IPS-18a (cell line): ENCODE measurements around the gene RNF141.

ENCODE experiments used
- H3K27ac ChIP-seq: one replicate; pipeline ENCODE4 v1.5.1; 2013; ENCODE audit warnings: low read length
- H3K27me3 ChIP-seq: one replicate; pipeline ENCODE4 v1.6.1; 2013; ENCODE audit warnings: mild to moderate bottlenecking, low read length; ENCODE audit not compliant: control insufficient read depth, insufficient read depth
- H3K36me3 ChIP-seq: one replicate; pipeline ENCODE4 v1.6.1; 2013; ENCODE audit warnings: low read depth, low read length; ENCODE audit not compliant: control insufficient read depth
- H3K4me1 ChIP-seq: one replicate; pipeline ENCODE4 v1.6.1; 2013; ENCODE audit warnings: low read depth, low read length; ENCODE audit not compliant: control insufficient read depth
- H3K4me3 ChIP-seq: one replicate; pipeline ENCODE4 v1.5.1; 2013; ENCODE audit warnings: low read length
- H3K9ac ChIP-seq: one replicate; pipeline ENCODE4 v1.6.1; 2013; ENCODE audit warnings: mild to moderate bottlenecking, low read length, moderate library complexity
- H3K9me3 ChIP-seq: one replicate; pipeline ENCODE4 v1.6.1; 2013; ENCODE audit warnings: low read depth, low read length; ENCODE audit not compliant: control insufficient read depth

RNF141 gene

GRCh38 chr11:10540915-10541560 lies at the start of gene RNF141:
Gene RNF141, minus strand, starts transcription at chr11:10541187. Its CDS starts 7,029 bp downstream, at chr11:10534158.
- Histone ChIP-seq H3K4me3 (peak within 1 kb of the TSS; percentile 84), H3K9me3 (no peaks in the 10 kb centered on the region), H3K27me3 (peaks cover 9% of the 10 kb centered on the region), H3K9ac (peak within 1 kb of the TSS; percentile 71), H3K36me3 (no peaks in the 10 kb centered on the region), H3K27ac (peak within 1 kb of the TSS; percentile 52), H3K4me1 (peaks cover 10% of the 10 kb centered on the region)

DNA sequence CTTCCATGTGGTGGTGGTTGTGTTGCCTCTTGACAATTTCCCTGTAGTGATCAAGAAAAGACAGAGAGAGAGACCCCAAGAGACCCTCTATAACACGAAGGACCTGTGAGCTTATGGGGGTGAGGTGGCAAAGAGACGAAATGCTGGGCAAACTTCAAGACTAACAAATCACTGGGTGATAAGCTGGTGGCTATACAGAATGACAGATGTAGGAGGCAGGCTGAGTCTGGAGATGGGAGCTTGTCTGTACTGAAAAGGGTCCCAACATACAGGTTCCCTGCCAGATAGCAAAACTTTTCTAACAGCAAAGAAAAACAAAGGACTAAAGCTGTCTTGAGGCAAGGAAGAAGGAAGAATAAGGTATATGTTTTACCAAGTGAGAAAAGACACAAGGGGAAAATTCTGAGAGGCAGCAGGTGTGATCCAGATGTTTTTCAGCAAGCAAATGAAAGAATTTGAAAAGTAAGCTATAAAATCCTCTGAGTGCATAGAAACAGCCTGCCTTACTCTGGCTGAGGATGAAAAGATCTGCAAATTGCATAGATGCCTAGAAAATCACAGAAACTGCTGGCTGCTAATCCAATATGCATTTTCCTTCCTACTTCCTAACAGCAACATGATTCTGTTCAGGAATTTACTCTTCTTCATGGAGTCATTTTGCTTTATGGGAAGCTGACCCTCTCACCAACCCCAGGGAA lies 49.4 kb upstream of the RNF141 start:
- no peaks in the 10 kb centered on the region for H3K27me3 ChIP-seq
- no peaks in the 10 kb centered on the region for H3K4me1 ChIP-seq
- H3K27ac ChIP-seq = no peak overlapping the region
- H3K9me3 ChIP-seq = no peaks in the 10 kb centered on the region
- H3K4me3 ChIP-seq = no peak overlapping the region
- no peaks in the 10 kb centered on the region for H3K36me3 ChIP-seq
- no peak overlapping the region for H3K9ac ChIP-seq

- no peaks in the 10 kb centered on the region for H3K4me1 ChIP-seq
- H3K27me3 ChIP-seq = no peaks in the 10 kb centered on the region
- H3K36me3 ChIP-seq = no peaks in the 10 kb centered on the region
- H3K9me3 ChIP-seq = no peaks in the 10 kb centered on the region
- H3K9ac ChIP-seq = no peak overlapping the region
- no peak overlapping the region for H3K4me3 ChIP-seq
- H3K27ac ChIP-seq = no peak overlapping the region
These were observed 47.9 kb upstream of the RNF141 start for GRCh38 chr11:10588904-10589303.

GRCh38 chr11:10587995-10588394 lies 47.0 kb upstream of the RNF141 start:
- Histone ChIP-seq H3K27me3 (no peaks in the 10 kb centered on the region), H3K4me1 (no peaks in the 10 kb centered on the region), H3K9ac (no peak overlapping the region), H3K36me3 (no peaks in the 10 kb centered on the region), H3K9me3 (no peaks in the 10 kb centered on the region), H3K27ac (no peak overlapping the region), H3K4me3 (no peak overlapping the region)

DNA sequence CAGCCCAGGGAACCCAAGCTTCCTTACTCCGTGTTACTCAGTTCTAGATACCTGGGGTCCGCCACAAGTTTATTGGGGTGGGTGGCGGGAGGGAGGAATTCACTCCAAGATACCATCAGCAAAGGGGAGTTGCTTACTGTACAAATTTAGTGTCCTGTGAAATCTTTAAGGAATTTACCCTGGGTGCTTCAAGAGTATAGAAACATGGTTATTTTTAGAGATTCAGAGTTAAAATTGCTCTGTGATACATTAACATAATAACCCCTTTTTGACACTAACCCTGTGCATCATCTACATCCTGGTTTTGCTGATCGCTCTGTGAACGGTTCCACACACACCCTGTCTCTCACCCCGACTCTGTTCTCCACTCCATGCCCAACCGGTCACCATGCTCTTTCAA lies 46.4 kb upstream of the RNF141 start:
- no peaks in the 10 kb centered on the region for H3K4me1 ChIP-seq
- no peak overlapping the region for H3K27ac ChIP-seq

GRCh38 chr11:10584071-10584501 lies 43.1 kb upstream of the RNF141 start:
- H3K4me3 ChIP-seq = no peak overlapping the region
- H3K9me3 ChIP-seq = no peaks in the 10 kb centered on the region
- H3K27ac ChIP-seq = no peak overlapping the region
- no peaks in the 10 kb centered on the region for H3K36me3 ChIP-seq
- H3K27me3 ChIP-seq = no peaks in the 10 kb centered on the region
- H3K4me1 ChIP-seq = no peaks in the 10 kb centered on the region
- H3K9ac ChIP-seq = no peak overlapping the region

More for the DNA sequence above, 46.4 kb upstream of the RNF141 start:
- Histone ChIP-seq H3K9ac (no peak overlapping the region), H3K4me3 (no peak overlapping the region), H3K9me3 (no peaks in the 10 kb centered on the region), H3K27me3 (no peaks in the 10 kb centered on the region), H3K36me3 (no peaks in the 10 kb centered on the region)

GRCh38 chr11:10581481-10582019 lies 40.6 kb upstream of the RNF141 start:
- Histone ChIP-seq H3K27ac (no peak overlapping the region), H3K4me1 (no peaks in the 10 kb centered on the region), H3K9ac (no peak overlapping the region)

GRCh38 chr11:10580623-10581022 lies 39.6 kb upstream of the RNF141 start:
- Histone ChIP-seq H3K27ac (no peak overlapping the region), H3K9me3 (no peaks in the 10 kb centered on the region), H3K27me3 (no peaks in the 10 kb centered on the region), H3K9ac (no peak overlapping the region), H3K4me1 (no peaks in the 10 kb centered on the region), H3K4me3 (no peak overlapping the region), H3K36me3 (no peaks in the 10 kb centered on the region)

More at GRCh38 chr11:10581481-10582019, 40.6 kb upstream of the RNF141 start:
- Histone ChIP-seq H3K9me3 (no peaks in the 10 kb centered on the region), H3K4me3 (no peak overlapping the region), H3K27me3 (no peaks in the 10 kb centered on the region), H3K36me3 (no peaks in the 10 kb centered on the region)

DNA sequence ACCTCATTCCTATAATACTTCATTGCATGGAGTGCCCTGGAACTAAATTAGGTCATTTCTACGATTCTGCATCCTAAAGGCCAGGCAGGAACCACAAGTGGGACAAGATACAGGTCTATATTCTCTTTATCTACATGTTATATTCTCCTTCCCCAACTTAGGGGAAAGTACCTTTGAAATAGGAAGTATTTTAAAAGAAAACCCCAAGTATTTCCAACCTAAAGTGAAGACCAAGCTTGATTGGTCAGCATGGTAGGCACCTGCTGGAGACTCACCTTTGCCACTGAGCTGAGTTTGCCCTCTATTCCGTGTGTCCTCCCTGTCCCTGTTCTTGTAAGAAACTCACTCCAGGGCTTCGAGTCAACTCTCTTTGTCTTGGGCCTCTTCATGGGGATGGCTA lies 38.7 kb upstream of the RNF141 start:
- Histone ChIP-seq H3K9me3 (no peaks in the 10 kb centered on the region), H3K36me3 (no peaks in the 10 kb centered on the region), H3K27me3 (no peaks in the 10 kb centered on the region), H3K27ac (no peak overlapping the region), H3K4me1 (no peaks in the 10 kb centered on the region), H3K4me3 (no peak overlapping the region), H3K9ac (no peak overlapping the region)

DNA sequence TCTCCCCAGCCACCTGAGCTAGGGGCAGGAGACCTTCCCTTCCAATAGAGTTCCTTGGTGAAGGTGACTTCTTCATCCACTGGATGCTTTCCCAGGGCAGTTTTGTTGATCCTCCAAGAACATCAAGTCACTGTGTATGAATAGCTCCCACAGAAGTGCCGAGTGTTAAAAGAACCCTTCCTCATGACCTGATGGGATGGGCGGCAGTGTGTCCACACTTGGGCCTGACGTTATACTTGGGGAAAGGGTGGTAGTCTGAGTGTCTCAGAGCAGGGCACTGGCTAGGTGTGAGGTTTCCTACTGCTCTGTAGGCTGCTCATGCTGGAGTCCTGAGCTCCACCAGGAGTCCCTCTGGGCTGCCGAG lies 35.0 kb upstream of the RNF141 start:
- H3K9me3 ChIP-seq = no peaks in the 10 kb centered on the region

GRCh38 chr11:10575346-10576034 lies 34.5 kb upstream of the RNF141 start:
- Histone ChIP-seq H3K4me3 (no peak overlapping the region), H3K27me3 (no peaks in the 10 kb centered on the region), H3K36me3 (no peaks in the 10 kb centered on the region), H3K4me1 (no peaks in the 10 kb centered on the region), H3K9ac (no peak overlapping the region), H3K9me3 (no peaks in the 10 kb centered on the region), H3K27ac (no peak overlapping the region)

More for the DNA sequence above, 35.0 kb upstream of the RNF141 start:
- no peak overlapping the region for H3K4me3 ChIP-seq
- no peaks in the 10 kb centered on the region for H3K36me3 ChIP-seq
- no peaks in the 10 kb centered on the region for H3K4me1 ChIP-seq
- H3K9ac ChIP-seq = no peak overlapping the region
- H3K27me3 ChIP-seq = no peaks in the 10 kb centered on the region
- H3K27ac ChIP-seq = no peak overlapping the region
